OCI-LY1 (cell line): Measurements from ENCODE around the gene CNEP1R1.

Source experiments
- H2AFZ ChIP-seq: fragments of 200-600 bp; sonication (generic), shearing (Covaris generic); 2 replicates; pipeline ENCODE4 v1.6.0; 2014; ENCODE audit warnings: antibody characterized with exemption, mild to moderate bottlenecking, low read length
- H3F3A ChIP-seq: fragments of 200-600 bp; sonication (generic), shearing (Covaris generic); 2 replicates; pipeline ENCODE4 v1.6.0; 2014; ENCODE audit warnings: mild to moderate bottlenecking, antibody characterized with exemption, low read length, moderate library complexity; ENCODE audit not compliant: insufficient read depth
- H3K27ac ChIP-seq: fragments of 200-600 bp; sonication (generic); 2 replicates; pipeline ENCODE4 v1.5.1; 2014; ENCODE audit warnings: low read length, mixed run types, mild to moderate bottlenecking, low read depth; ENCODE audit not compliant: poor library complexity, severe bottlenecking
- H3K27me3 ChIP-seq: fragments of 200-600 bp; sonication (generic); 2 replicates; pipeline ENCODE4 v1.6.0; 2014; ENCODE audit warnings: antibody characterized with exemption, mild to moderate bottlenecking, low read length, moderate library complexity; ENCODE audit not compliant: insufficient read depth
- H3K36me3 ChIP-seq: fragments of 200-600 bp; sonication (generic); 2 replicates; pipeline ENCODE4 v1.6.1; 2014; ENCODE audit warnings: mild to moderate bottlenecking, antibody characterized with exemption, low read length, moderate library complexity, mixed read lengths; ENCODE audit not compliant: insufficient read depth
- H3K4me1 ChIP-seq: fragments of 200-600 bp; sonication (generic); 2 replicates; pipeline ENCODE4 v1.5.1; 2014; ENCODE audit warnings: mild to moderate bottlenecking, low read length, moderate library complexity; ENCODE audit not compliant: insufficient read depth, severe bottlenecking
- H3K4me2 ChIP-seq: fragments of 200-600 bp; sonication (generic), shearing (Covaris generic); 2 replicates; pipeline ENCODE4 v1.6.1; 2014; ENCODE audit warnings: low read length
- H3K4me3 ChIP-seq: fragments of 200-600 bp; sonication (generic); 2 replicates; pipeline ENCODE4 v1.5.1; 2014; ENCODE audit warnings: low read length, low read depth, mild to moderate bottlenecking, mixed read lengths; ENCODE audit not compliant: poor library complexity, severe bottlenecking
- H3K79me2 ChIP-seq: fragments of 200-600 bp; shearing (Covaris generic); 2 replicates; pipeline ENCODE4 v1.6.1; 2016; ENCODE audit warnings: mixed run types, low read length, mixed read lengths; ENCODE audit not compliant: insufficient read depth
- H3K9ac ChIP-seq: fragments of 200-600 bp; sonication (generic), shearing (Covaris generic); 2 replicates; pipeline ENCODE4 v1.6.1; 2014; ENCODE audit warnings: mild to moderate bottlenecking, low read length, mixed read lengths
- H3K9me2 ChIP-seq: fragments of 200-600 bp; sonication (generic), shearing (Covaris generic); 2 replicates; pipeline ENCODE4 v1.6.1; 2014; ENCODE audit warnings: low read depth, mild to moderate bottlenecking, low read length, mixed read lengths
- H3K9me3 ChIP-seq: fragments of 200-600 bp; shearing (Covaris generic); 2 replicates; pipeline ENCODE4 v1.6.1; 2014; ENCODE audit warnings: low read length, mixed read lengths
- H4K20me1 ChIP-seq: fragments of 200-600 bp; sonication (generic), shearing (Covaris generic); 2 replicates; pipeline ENCODE4 v1.6.0; 2016; ENCODE audit warnings: mild to moderate bottlenecking, low read length; ENCODE audit not compliant: insufficient read depth
- CTCF ChIP-seq: fragments of 200-600 bp; sonication (generic), shearing (Covaris generic); IDR thresholded peaks from 2 replicates; pipeline ENCODE4 v1.5.1; 2017; ENCODE audit warnings: mild to moderate bottlenecking, antibody characterized with exemption, low read length, moderate library complexity, mixed read lengths
- EZH2 ChIP-seq: fragments of 200-600 bp; sonication (generic), shearing (Covaris generic); IDR thresholded peaks from 2 replicates; pipeline ENCODE4 v1.8.0; 2017; ENCODE audit warnings: borderline replicate concordance, mixed run types, mild to moderate bottlenecking, antibody characterized with exemption, low read length, moderate library complexity, mixed read lengths

The CNEP1R1 gene

GRCh38 chr16:50040710-50041109, 15.7 kb downstream of the CNEP1R1 start:
- TF ChIP-seq EZH2, result no peak
- no peak for TF ChIP-seq CTCF
- H3K27me3 ChIP-seq, result no peaks in the 10 kb centered on the region
- H3K4me1 ChIP-seq, result peaks cover 6% of the 10 kb centered on the region
- no peaks in the 10 kb centered on the region for H3K9me3 ChIP-seq
- no peak overlapping the region for H3K9ac ChIP-seq
- H4K20me1 ChIP-seq, result no peaks in the 10 kb centered on the region
- H3K79me2 ChIP-seq, result no peaks in the 10 kb centered on the region
- no peaks in the 10 kb centered on the region for H3K9me2 ChIP-seq
- no peaks in the 10 kb centered on the region for H3F3A ChIP-seq
- H3K4me2 ChIP-seq, result no peak overlapping the region
- H3K36me3 ChIP-seq, result peaks cover 5% of the 10 kb centered on the region; the same call in 1 of the 2 replicates
- no peak overlapping the region for H2AFZ ChIP-seq
- no peak overlapping the region for H3K27ac ChIP-seq
- H3K4me3 ChIP-seq, result no peak overlapping the region

- H3K27ac ChIP-seq, result no peak overlapping the region
- H3K27me3 ChIP-seq, result no peaks in the 10 kb centered on the region; the same call in 1 of the 2 replicates
- H4K20me1 ChIP-seq, result no peaks in the 10 kb centered on the region
- no peak overlapping the region for H2AFZ ChIP-seq
- no peak overlapping the region for H3K4me2 ChIP-seq
- H3K9me3 ChIP-seq, result no peaks in the 10 kb centered on the region
- no peak overlapping the region for H3K9ac ChIP-seq
- no peaks in the 10 kb centered on the region for H3K79me2 ChIP-seq
- H3K36me3 ChIP-seq, result no peaks in the 10 kb centered on the region
- no peak overlapping the region for H3K4me3 ChIP-seq
- H3K4me1 ChIP-seq, result peaks cover 6% of the 10 kb centered on the region
- TF ChIP-seq CTCF (no peak), EZH2 (no peak)
- H3F3A ChIP-seq, result no peaks in the 10 kb centered on the region
- H3K9me2 ChIP-seq, result no peaks in the 10 kb centered on the region
Measured at GRCh38 chr16:50043358-50043757, 18.3 kb downstream of the CNEP1R1 start.

- no peaks in the 10 kb centered on the region for H3K9me3 ChIP-seq
- H4K20me1 ChIP-seq, result no peaks in the 10 kb centered on the region
- no peak overlapping the region for H2AFZ ChIP-seq
- no peaks in the 10 kb centered on the region for H3K4me1 ChIP-seq
- no peaks in the 10 kb centered on the region for H3K9me2 ChIP-seq
- no peak overlapping the region for H3K4me3 ChIP-seq
- no peak overlapping the region for H3K27ac ChIP-seq
- TF ChIP-seq CTCF (no peak), EZH2 (no peak)
- H3K9ac ChIP-seq, result no peak overlapping the region
- no peaks in the 10 kb centered on the region for H3F3A ChIP-seq
- no peaks in the 10 kb centered on the region; the same call in 1 of the 2 replicates for H3K27me3 ChIP-seq
- no peaks in the 10 kb centered on the region for H3K79me2 ChIP-seq
- H3K36me3 ChIP-seq, result no peaks in the 10 kb centered on the region
- H3K4me2 ChIP-seq, result no peak overlapping the region
Measured at GRCh38 chr16:50045412-50045811, 20.4 kb downstream of the CNEP1R1 start.
